ENCODE measurements around the gene ULK4. TPM values are rescaled to one million over a fixed set of nuclear protein-coding genes. Genes with fewer than 3 reads are reported as not detected.

ULK4 gene
- total and polyA plus RNA-seq, 2 donors (not counting 1 experiment from before 2014, with no cell fraction given) = 9.1 to 9.7 TPM

DNA sequence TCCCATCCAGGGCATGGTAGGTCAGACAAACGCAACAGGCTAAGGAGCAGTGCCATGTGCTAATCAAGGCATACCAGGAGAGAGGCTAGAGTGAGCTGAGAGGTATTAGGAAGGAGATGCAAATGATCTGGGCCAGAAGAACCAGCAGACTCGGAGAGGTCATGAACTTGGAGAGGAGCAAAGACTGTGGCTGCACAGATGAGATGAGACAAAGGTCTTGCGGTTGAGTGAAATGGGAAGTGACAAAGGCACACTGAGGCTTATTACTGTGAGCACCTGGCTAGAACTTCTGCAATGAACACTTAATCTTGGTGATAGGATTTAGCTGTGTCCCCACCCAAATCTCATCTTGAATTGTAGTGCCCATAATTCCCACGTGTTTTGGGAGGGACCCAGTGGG is 380.2 kb downstream of the ULK4 start:
- H2AFZ ChIP-seq (ENCODE audit: low read length) = no peak overlapping the region

GRCh38 chr3:41580274-41580959 is 381.5 kb downstream of the ULK4 start:
- Histone ChIP-seq H3K9me3 (ENCODE audit: control insufficient read depth, insufficient read depth, low read depth, low read length) (no peaks in the 10 kb centered on the region), H3K36me3 (ENCODE audit: control insufficient read depth, insufficient read depth, low read length) (no peaks in the 10 kb centered on the region), H3K27me3 (ENCODE audit: control insufficient read depth, insufficient read depth, low read length) (no peaks in the 10 kb centered on the region), H4K20me1 (ENCODE audit: control insufficient read depth, extremely low read depth, insufficient read depth, low read length) (no peaks in the 10 kb centered on the region), H2AFZ (ENCODE audit: low read length) (no peak overlapping the region), H3K4me2 (ENCODE audit: extremely low read depth, insufficient read depth, low read length) (no peak overlapping the region), H3K4me3 (replicated peaks in 1 of 4; ENCODE audit: control extremely low read depth in 1 of 4, insufficient read depth in 1 of 4, low read depth in 3 of 4, low read length in 4 of 4) (no peak overlapping the region), H3K79me2 (ENCODE audit: control insufficient read depth, insufficient read depth, low read length) (no peaks in the 10 kb centered on the region), H3K4me1 (ENCODE audit: control insufficient read depth, extremely low read depth, insufficient read depth, low read length) (no peaks in the 10 kb centered on the region), H3K27ac (ENCODE audit: insufficient read depth, low read length) (no peak overlapping the region), H3K9ac (ENCODE audit: insufficient read depth, low read length) (no peak overlapping the region)
- DNase-seq (ENCODE audit: low read depth in 2 of 2) = peak in 1 of 2 donors; percentile 32
- TF ChIP-seq EZH2 (IDR thresholded peaks at IDR 0.05; ENCODE audit: low read length, missing control alignments) (no peak), CTCF (conservative IDR thresholded peaks at IDR 0.05 in 1 of 2, IDR thresholded peaks at IDR 0.05 in 1 of 2; ENCODE audit: low read depth in 1 of 2, low read length in 2 of 2) (no peak)

More for the DNA sequence above, 380.2 kb downstream of the ULK4 start:
- Histone ChIP-seq H3K79me2 (ENCODE audit: control insufficient read depth, insufficient read depth, low read length) (no peaks in the 10 kb centered on the region), H3K36me3 (ENCODE audit: control insufficient read depth, insufficient read depth, low read length) (no peaks in the 10 kb centered on the region), H4K20me1 (ENCODE audit: control insufficient read depth, extremely low read depth, insufficient read depth, low read length) (no peaks in the 10 kb centered on the region), H3K4me1 (ENCODE audit: control insufficient read depth, extremely low read depth, insufficient read depth, low read length) (no peaks in the 10 kb centered on the region), H3K27ac (ENCODE audit: insufficient read depth, low read length) (no peak overlapping the region), H3K4me2 (ENCODE audit: extremely low read depth, insufficient read depth, low read length) (no peak overlapping the region), H3K9me3 (ENCODE audit: control insufficient read depth, insufficient read depth, low read depth, low read length) (no peaks in the 10 kb centered on the region), H3K9ac (ENCODE audit: insufficient read depth, low read length) (no peak overlapping the region), H3K27me3 (ENCODE audit: control insufficient read depth, insufficient read depth, low read length) (no peaks in the 10 kb centered on the region), H3K4me3 (replicated peaks in 1 of 4; ENCODE audit: control extremely low read depth in 1 of 4, insufficient read depth in 1 of 4, low read depth in 3 of 4, low read length in 4 of 4) (no peak overlapping the region)
- no peak for DNase-seq (ENCODE audit: low read depth in 2 of 2)
- TF ChIP-seq EZH2 (IDR thresholded peaks at IDR 0.05; ENCODE audit: low read length, missing control alignments) (no peak), CTCF (conservative IDR thresholded peaks at IDR 0.05 in 1 of 2, IDR thresholded peaks at IDR 0.05 in 1 of 2; ENCODE audit: low read depth in 1 of 2, low read length in 2 of 2) (no peak)

GRCh38 chr3:41579861-41580260 is 382.0 kb downstream of the ULK4 start:
- no peak overlapping the region for H3K27ac ChIP-seq (ENCODE audit: insufficient read depth, low read length)
- H3K9me3 ChIP-seq (ENCODE audit: control insufficient read depth, insufficient read depth, low read depth, low read length) = no peaks in the 10 kb centered on the region
- no peak for DNase-seq (ENCODE audit: low read depth in 2 of 2)
- TF ChIP-seq EZH2 (IDR thresholded peaks at IDR 0.05; ENCODE audit: low read length, missing control alignments) = no peak
- no peak for TF ChIP-seq CTCF (conservative IDR thresholded peaks at IDR 0.05 in 1 of 2, IDR thresholded peaks at IDR 0.05 in 1 of 2; ENCODE audit: low read depth in 1 of 2, low read length in 2 of 2)
- H3K36me3 ChIP-seq (ENCODE audit: control insufficient read depth, insufficient read depth, low read length) = no peaks in the 10 kb centered on the region
- H3K4me2 ChIP-seq (ENCODE audit: extremely low read depth, insufficient read depth, low read length) = no peak overlapping the region
- no peaks in the 10 kb centered on the region for H3K27me3 ChIP-seq (ENCODE audit: control insufficient read depth, insufficient read depth, low read length)
- H4K20me1 ChIP-seq (ENCODE audit: control insufficient read depth, extremely low read depth, insufficient read depth, low read length) = no peaks in the 10 kb centered on the region
- H3K4me1 ChIP-seq (ENCODE audit: control insufficient read depth, extremely low read depth, insufficient read depth, low read length) = no peaks in the 10 kb centered on the region
- H3K79me2 ChIP-seq (ENCODE audit: control insufficient read depth, insufficient read depth, low read length) = no peaks in the 10 kb centered on the region
- no peak overlapping the region for H3K4me3 ChIP-seq (replicated peaks in 1 of 4; ENCODE audit: control extremely low read depth in 1 of 4, insufficient read depth in 1 of 4, low read depth in 3 of 4, low read length in 4 of 4)
- H2AFZ ChIP-seq (ENCODE audit: low read length) = no peak overlapping the region
- no peak overlapping the region for H3K9ac ChIP-seq (ENCODE audit: insufficient read depth, low read length)
